Measurements from ENCODE around the gene MED15.

Gene MED15

DNA sequence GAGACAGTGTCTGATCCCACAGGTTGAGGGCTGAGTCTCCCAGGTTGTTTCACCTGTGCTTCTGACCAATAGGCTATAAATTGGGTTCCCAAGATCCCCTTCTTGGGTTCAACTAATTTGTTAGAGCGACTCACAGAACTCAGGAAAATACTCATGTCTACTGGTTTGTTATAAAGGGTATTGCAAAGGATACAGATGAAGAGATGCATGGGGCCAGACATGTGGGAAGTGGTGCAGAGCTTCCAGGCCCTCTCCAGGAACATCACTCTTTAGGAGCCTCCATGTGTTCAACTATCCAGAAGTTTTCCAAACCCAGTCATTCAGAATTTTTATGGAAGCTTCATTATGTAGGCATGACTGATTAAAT lies 16.5 kb upstream of the MED15 start:
- H2BK120ac ChIP-seq (ENCODE audit: insufficient read depth, low read length, poor library complexity): no peak overlapping the region
- H4K12ac ChIP-seq (ENCODE audit: low read depth, low read length): no peak overlapping the region
- H3K27me3 ChIP-seq (ENCODE audit: insufficient read depth, low read length): no peaks in the 10 kb centered on the region
- no CpG with 5 or more reads among the region's 1 CpG for WGBS (ENCODE audit: extremely low coverage, insufficient coverage, insufficient read length)
- H3K4me1 ChIP-seq (ENCODE audit: control insufficient read depth in 1 of 2, insufficient read depth in 2 of 2, low read length in 2 of 2): peaks cover 5 to 11% of the 10 kb centered on the region in 2 experiments
- H3K18ac ChIP-seq (ENCODE audit: low read length): no peak overlapping the region
- peaks cover 9% of the 10 kb centered on the region for H3K79me1 ChIP-seq (ENCODE audit: low read length)
- H4K91ac ChIP-seq (ENCODE audit: low read depth, low read length): no peak overlapping the region
- no peak overlapping the region for H2BK12ac ChIP-seq (ENCODE audit: low read length)
- no peak overlapping the region for H2AK5ac ChIP-seq (ENCODE audit: low read length)
- H2AFZ ChIP-seq (ENCODE audit: insufficient read depth, low read length, poor library complexity): no peak overlapping the region
- peaks cover 0 to 2% of the 10 kb centered on the region in 2 experiments for H3K36me3 ChIP-seq (ENCODE audit: control insufficient read depth in 1 of 2, insufficient read depth in 2 of 2, low read length in 2 of 2)
- no peak overlapping the region for H3K23ac ChIP-seq (ENCODE audit: low read length)
- H3K4me2 ChIP-seq (ENCODE audit: low read length): no peak overlapping the region
- no peaks in the 10 kb centered on the region for H3K9me3 ChIP-seq (ENCODE audit: insufficient read depth, low read depth, low read length)
- no peak overlapping the region for H4K8ac ChIP-seq (ENCODE audit: low read depth, low read length)
- no peak overlapping the region for H3K4ac ChIP-seq (ENCODE audit: low read depth, low read length)
- no peak for DNase-seq
- no peak overlapping the region for H3K4me3 ChIP-seq (ENCODE audit: low read depth, low read length)
- H3K9ac ChIP-seq (ENCODE audit: low read length): no peak overlapping the region
- H3K14ac ChIP-seq (ENCODE audit: low read length): no peak overlapping the region
- no peak overlapping the region for H3K27ac ChIP-seq (ENCODE audit: low read depth, low read length)
- H2BK5ac ChIP-seq (ENCODE audit: low read depth, low read length, poor library complexity): no peak overlapping the region
- peaks cover 7% of the 10 kb centered on the region for H3K79me2 ChIP-seq (ENCODE audit: control insufficient read depth, insufficient read depth, low read length, poor library complexity)

DNA sequence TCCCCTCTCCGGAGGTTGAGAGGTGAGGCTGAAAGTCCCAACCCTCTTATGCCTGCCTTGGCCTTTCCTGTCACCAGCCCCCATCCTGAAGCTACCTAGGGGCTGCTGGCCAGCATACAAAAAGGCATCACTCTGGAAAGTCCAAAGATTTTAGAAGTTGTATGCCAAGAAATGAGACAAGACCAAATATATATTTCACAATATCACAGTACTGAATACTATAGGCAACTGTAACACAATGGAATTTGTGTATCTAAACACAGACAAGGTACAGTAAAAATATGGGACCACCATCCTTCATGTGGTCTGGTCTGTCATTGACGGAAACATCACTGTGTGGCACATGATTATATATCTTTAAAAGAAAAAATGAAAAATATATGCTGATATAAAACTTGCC lies 16.1 kb upstream of the MED15 start:
- Histone ChIP-seq H2AK5ac (ENCODE audit: low read length) (no peak overlapping the region), H4K12ac (ENCODE audit: low read depth, low read length) (no peak overlapping the region), H3K4ac (ENCODE audit: low read depth, low read length) (no peak overlapping the region), H3K27me3 (ENCODE audit: insufficient read depth, low read length) (no peaks in the 10 kb centered on the region), H3K4me2 (ENCODE audit: low read length) (no peak overlapping the region), H2BK120ac (ENCODE audit: insufficient read depth, low read length, poor library complexity) (no peak overlapping the region), H3K36me3 (ENCODE audit: control insufficient read depth in 1 of 2, insufficient read depth in 2 of 2, low read length in 2 of 2) (peaks cover 0 to 2% of the 10 kb centered on the region in 2 experiments), H3K14ac (ENCODE audit: low read length) (no peak overlapping the region), H4K91ac (ENCODE audit: low read depth, low read length) (no peak overlapping the region), H3K18ac (ENCODE audit: low read length) (no peak overlapping the region), H2BK12ac (ENCODE audit: low read length) (no peak overlapping the region), H4K8ac (ENCODE audit: low read depth, low read length) (no peak overlapping the region), H3K9ac (ENCODE audit: low read length) (no peak overlapping the region), H3K9me3 (ENCODE audit: insufficient read depth, low read depth, low read length) (no peaks in the 10 kb centered on the region), H3K79me1 (ENCODE audit: low read length) (peaks cover 13% of the 10 kb centered on the region), H2AFZ (ENCODE audit: insufficient read depth, low read length, poor library complexity) (no peak overlapping the region), H3K23ac (ENCODE audit: low read length) (no peak overlapping the region), H3K4me3 (ENCODE audit: low read depth, low read length) (no peak overlapping the region), H3K4me1 (ENCODE audit: control insufficient read depth in 1 of 2, insufficient read depth in 2 of 2, low read length in 2 of 2) (peaks cover 3 to 7% of the 10 kb centered on the region in 2 experiments), H3K79me2 (ENCODE audit: control insufficient read depth, insufficient read depth, low read length, poor library complexity) (peaks cover 11% of the 10 kb centered on the region), H3K27ac (ENCODE audit: low read depth, low read length) (no peak overlapping the region), H2BK5ac (ENCODE audit: low read depth, low read length, poor library complexity) (no peak overlapping the region)
- no peak for DNase-seq
- no CpG with 5 or more reads among the region's 2 CpGs for WGBS (ENCODE audit: extremely low coverage, insufficient coverage, insufficient read length)

GRCh38 chr22:20494978-20495860 lies 12.2 kb upstream of the MED15 start, which contains the start of gene KLHL22:
Gene KLHL22 (minus strand): TSS chr22:20495795. CDS start chr22:20489211, 6,584 bp downstream.
- Histone ChIP-seq H3K27me3 (ENCODE audit: insufficient read depth, low read length) (no peaks in the 10 kb centered on the region), H3K27ac (ENCODE audit: low read depth, low read length) (peak within 1 kb of the TSS; percentile 93), H3K18ac (ENCODE audit: low read length) (peak within 1 kb of the TSS; percentile 94), H4K12ac (ENCODE audit: low read depth, low read length) (peak within 1 kb of the TSS; percentile 95), H4K91ac (ENCODE audit: low read depth, low read length) (peak within 1 kb of the TSS; percentile 89), H2BK5ac (ENCODE audit: low read depth, low read length, poor library complexity) (peak within 1 kb of the TSS; percentile 95), H3K79me1 (ENCODE audit: low read length) (peaks cover 13% of the 10 kb centered on the region), H3K36me3 (ENCODE audit: control insufficient read depth in 1 of 2, insufficient read depth in 2 of 2, low read length in 2 of 2) (no peaks in the 10 kb centered on the region), H3K4me3 (ENCODE audit: low read depth, low read length) (peak within 1 kb of the TSS; percentile 84), H3K9ac (ENCODE audit: low read length) (peak within 1 kb of the TSS; percentile 75), H3K79me2 (ENCODE audit: control insufficient read depth, insufficient read depth, low read length, poor library complexity) (peaks cover 11% of the 10 kb centered on the region), H3K4me1 (ENCODE audit: control insufficient read depth in 1 of 2, insufficient read depth in 2 of 2, low read length in 2 of 2) (peaks cover 6 to 11% of the 10 kb centered on the region in 2 experiments), H2BK120ac (ENCODE audit: insufficient read depth, low read length, poor library complexity) (peak within 1 kb of the TSS; percentile 92), H3K14ac (ENCODE audit: low read length) (peak within 1 kb of the TSS; percentile 95), H3K23ac (ENCODE audit: low read length) (no peak within 1 kb of the TSS), H3K9me3 (ENCODE audit: insufficient read depth, low read depth, low read length) (no peaks in the 10 kb centered on the region), H2BK12ac (ENCODE audit: low read length) (peak within 1 kb of the TSS; percentile 92), H3K4ac (ENCODE audit: low read depth, low read length) (peak within 1 kb of the TSS; percentile 55), H2AFZ (ENCODE audit: insufficient read depth, low read length, poor library complexity) (peak within 1 kb of the TSS; percentile 91), H3K4me2 (ENCODE audit: low read length) (peak within 1 kb of the TSS; percentile 96), H2AK5ac (ENCODE audit: low read length) (peak within 1 kb of the TSS; percentile 76), H4K8ac (ENCODE audit: low read depth, low read length) (peak within 1 kb of the TSS; percentile 90)
- DNase-seq: peak in 1 of 2 donors; percentile 46
- WGBS (ENCODE audit: extremely low coverage, insufficient coverage, insufficient read length): no CpG with 5 or more reads among the region's 108 CpGs

DNA sequence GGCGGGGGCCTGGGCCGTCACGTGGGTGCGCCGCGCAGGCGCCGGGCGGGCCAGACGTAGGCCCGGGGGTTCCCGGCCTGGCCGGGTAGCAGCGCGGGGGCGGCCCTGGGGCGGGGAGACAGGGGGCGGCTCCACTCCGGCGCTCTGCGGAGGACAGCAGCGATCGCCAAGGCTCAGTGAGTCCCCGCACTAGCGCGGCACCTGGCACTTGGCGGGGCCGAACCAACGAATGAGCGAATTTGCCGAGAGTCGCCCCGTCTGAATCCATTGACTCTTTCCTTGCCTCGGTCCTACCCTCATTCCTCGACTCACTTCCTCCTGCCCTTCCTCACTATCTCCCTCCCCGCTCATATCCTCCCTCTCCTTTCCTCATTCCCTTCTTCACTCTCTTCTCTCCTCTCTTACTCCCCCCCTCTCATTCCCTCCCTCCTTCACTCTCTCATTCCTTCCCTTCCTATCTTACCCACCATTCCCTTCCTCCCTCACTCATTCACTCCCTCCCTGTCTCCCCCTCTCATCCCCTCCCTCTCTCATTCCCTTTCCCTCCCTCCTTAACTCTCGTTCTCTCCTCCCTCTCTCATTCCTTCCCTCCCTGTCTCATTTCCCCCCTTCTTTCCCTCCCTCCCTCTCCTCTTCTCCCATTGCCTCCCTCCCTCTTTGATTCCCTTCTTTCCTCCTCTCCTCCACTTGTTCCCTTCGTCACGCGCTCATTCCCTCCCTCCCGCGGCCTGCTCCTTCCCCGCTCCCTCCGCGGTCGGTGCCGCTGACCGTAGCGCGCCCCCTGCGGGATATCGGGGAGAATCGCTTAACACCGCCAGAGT lies 11.3 kb upstream of the MED15 start:
- H3K9ac ChIP-seq (ENCODE audit: low read length): peak overlapping the region; percentile 75
- H3K23ac ChIP-seq (ENCODE audit: low read length): no peak overlapping the region
- 97% methylated on average over 2 of the region's 54 CpGs for WGBS (ENCODE audit: extremely low coverage, insufficient coverage, insufficient read length)
- peak overlapping the region; percentile 95 for H2BK5ac ChIP-seq (ENCODE audit: low read depth, low read length, poor library complexity)
- no peaks in the 10 kb centered on the region for H3K9me3 ChIP-seq (ENCODE audit: insufficient read depth, low read depth, low read length)
- H3K36me3 ChIP-seq (ENCODE audit: control insufficient read depth in 1 of 2, insufficient read depth in 2 of 2, low read length in 2 of 2): no peaks in the 10 kb centered on the region
- peak overlapping the region; percentile 92 for H2BK12ac ChIP-seq (ENCODE audit: low read length)
- H3K4ac ChIP-seq (ENCODE audit: low read depth, low read length): peak overlapping the region; percentile 55
- peak overlapping the region; percentile 89 for H4K91ac ChIP-seq (ENCODE audit: low read depth, low read length)
- H3K27me3 ChIP-seq (ENCODE audit: insufficient read depth, low read length): no peaks in the 10 kb centered on the region
- H3K79me2 ChIP-seq (ENCODE audit: control insufficient read depth, insufficient read depth, low read length, poor library complexity): peaks cover 11% of the 10 kb centered on the region
- H3K79me1 ChIP-seq (ENCODE audit: low read length): peaks cover 13% of the 10 kb centered on the region
- peak overlapping the region; percentile 52 for H2AK5ac ChIP-seq (ENCODE audit: low read length)
- DNase-seq: peak; percentile 91 to 94
- peak overlapping the region; percentile 93 for H3K27ac ChIP-seq (ENCODE audit: low read depth, low read length)
- peak overlapping the region; percentile 92 for H2BK120ac ChIP-seq (ENCODE audit: insufficient read depth, low read length, poor library complexity)
- H4K8ac ChIP-seq (ENCODE audit: low read depth, low read length): peak overlapping the region; percentile 90
- H4K12ac ChIP-seq (ENCODE audit: low read depth, low read length): peak overlapping the region; percentile 95
- H3K18ac ChIP-seq (ENCODE audit: low read length): peak overlapping the region; percentile 94
- H3K14ac ChIP-seq (ENCODE audit: low read length): peak overlapping the region; percentile 95
- peak overlapping the region; percentile 75 for H3K4me3 ChIP-seq (ENCODE audit: low read depth, low read length)
- peaks cover 6 to 11% of the 10 kb centered on the region in 2 experiments for H3K4me1 ChIP-seq (ENCODE audit: control insufficient read depth in 1 of 2, insufficient read depth in 2 of 2, low read length in 2 of 2)
- peak overlapping the region; percentile 91 for H2AFZ ChIP-seq (ENCODE audit: insufficient read depth, low read length, poor library complexity)
- peak overlapping the region; percentile 69 for H3K4me2 ChIP-seq (ENCODE audit: low read length)
